HG02642 (cell line): ENCODE data around the gene TMEM51.

Experiments
- ATAC-seq: cut with Tn5 transposase; IDR thresholded peaks from one replicate; pipeline ENCODE4 v1.9.1; 2021; ENCODE audit warnings: mild to moderate bottlenecking; ENCODE audit not compliant: unreplicated experiment, poor library complexity

The TMEM51 gene

DNA sequence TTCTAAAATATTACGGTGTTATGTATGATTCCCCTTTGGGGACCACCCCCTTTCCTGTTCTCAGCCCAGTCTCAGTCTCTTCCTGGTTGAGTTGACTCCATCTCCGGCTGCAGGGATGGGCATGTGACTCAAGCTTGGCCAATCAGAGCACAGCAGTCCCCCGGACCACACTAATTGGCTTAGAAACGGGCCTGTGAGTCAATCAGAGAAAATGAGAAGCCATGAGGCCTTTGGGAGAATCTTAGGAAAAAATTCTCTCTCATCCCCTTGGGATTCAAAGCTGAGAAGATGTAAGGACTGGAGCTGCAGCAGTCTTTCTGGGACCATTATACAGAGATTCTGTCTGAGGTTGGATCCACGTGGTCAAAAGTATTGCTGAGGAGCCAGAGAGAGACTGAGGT lies 82.8 kb downstream of the TMEM51 start:
- ATAC-seq, result no peak

DNA sequence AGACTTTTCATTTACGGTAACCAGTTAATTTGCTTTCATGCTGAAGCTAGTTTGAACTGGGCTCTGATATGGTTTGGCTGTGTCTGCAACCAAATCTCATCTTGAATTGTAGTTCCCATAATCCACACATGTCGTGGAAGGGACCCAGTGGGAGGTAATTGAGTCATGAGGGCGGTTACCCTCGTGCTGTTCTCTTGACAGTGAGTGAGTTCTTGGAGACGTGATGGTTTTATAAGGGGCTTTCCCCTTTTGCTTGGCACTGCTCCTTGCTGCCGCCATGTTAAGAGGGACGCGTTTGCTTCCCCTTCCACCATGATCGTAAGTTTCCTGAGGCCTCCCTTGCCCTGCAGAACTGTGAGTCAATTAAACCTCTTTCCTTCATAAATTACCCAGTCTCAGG lies 83.2 kb downstream of the TMEM51 start:
- no peak for ATAC-seq

DNA sequence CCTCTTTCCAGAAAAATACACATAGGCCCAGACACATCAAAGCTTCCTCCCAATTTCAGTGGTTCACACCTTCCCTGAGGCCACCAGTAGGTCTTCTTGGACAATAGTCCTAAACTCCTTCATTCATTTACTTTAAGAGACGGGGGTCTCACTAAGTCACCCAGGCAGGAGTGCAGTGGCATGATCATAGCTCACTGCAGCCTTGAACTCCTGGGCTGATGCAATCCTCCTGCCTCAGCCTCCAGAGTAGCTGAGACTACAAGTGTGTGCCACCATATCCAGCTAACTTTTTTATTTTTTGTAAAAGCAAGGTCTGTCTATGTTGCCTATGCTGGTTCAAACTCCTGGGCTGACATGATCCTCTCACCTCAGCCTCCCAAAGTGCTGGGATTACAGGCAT lies 85.2 kb downstream of the TMEM51 start:
- ATAC-seq, result no peak

DNA sequence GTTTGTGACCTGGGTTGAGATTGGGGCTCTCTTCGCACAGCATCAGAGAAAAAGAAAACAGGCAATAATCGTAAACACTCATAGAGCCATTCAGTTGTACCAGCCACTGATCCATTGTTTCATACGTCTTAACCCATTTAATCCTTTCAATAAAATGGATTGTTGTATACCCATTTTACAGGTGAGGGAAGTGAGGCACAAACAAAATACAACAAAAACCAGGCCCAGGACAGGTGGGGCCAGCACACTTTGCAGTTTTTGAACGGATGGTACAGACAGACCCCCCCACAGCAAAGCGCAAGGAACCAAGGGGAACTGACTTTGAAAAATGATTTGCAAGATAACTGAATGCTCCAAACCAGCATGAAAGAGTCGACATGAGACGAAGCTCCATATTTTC lies 89.2 kb downstream of the TMEM51 start:
- no peak for ATAC-seq

DNA sequence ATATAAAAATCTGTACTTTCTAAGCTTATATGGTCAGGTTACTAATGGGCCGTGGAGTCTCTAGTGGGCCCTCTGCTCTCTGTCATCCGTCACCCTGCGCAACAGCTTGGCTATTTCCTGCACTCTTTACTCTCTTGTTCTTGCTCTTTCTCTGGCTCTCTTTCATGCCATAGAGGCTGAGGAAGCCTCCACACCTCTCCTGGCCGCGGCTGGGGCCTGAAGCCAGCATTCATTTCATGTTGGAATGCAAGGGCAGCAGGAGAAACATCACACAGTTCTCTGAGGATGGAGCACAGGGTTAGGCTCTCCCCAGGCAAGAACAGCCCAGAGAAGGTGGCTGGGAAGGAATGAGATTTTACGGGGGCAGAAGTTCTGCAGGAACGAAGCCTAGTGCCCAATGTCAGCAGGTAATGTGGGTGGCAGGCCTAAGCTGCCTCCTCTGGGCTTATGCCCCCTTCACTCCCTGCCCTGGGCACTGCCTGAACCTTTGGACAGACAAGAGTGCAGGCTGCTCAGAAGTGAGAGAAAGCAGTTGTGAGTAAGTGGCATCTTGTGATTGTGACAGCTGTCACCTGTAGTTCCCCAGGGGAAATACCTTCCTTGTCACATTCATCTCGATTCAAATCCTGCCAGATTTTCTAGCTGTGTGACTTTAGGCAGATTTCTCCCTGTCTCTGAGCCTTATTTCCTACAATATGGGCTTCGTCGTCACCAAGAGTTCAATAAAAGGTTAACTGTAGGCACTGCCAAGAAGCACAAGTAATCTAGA lies 89.9 kb downstream of the TMEM51 start:
- no peak for ATAC-seq

DNA sequence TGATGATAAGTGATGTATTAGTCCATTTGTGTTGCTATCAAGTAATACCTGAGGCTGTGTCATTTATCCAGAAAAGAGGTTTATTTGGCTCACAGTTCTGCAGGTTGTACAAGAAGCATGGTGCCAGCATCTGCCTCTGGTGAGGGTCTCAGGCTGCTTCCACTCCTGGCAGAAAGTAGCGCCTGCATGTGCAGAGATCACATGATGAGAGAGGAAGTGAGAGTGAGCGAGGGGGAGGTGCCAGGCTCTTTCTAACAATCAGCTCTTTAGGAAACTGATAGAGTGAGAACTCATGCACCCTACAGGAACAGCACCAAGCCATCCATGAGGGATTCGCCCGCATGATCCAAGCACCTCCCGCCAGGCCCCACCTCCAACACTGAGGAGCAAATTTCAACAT lies 91.3 kb downstream of the TMEM51 start:
- ATAC-seq, result no peak

DNA sequence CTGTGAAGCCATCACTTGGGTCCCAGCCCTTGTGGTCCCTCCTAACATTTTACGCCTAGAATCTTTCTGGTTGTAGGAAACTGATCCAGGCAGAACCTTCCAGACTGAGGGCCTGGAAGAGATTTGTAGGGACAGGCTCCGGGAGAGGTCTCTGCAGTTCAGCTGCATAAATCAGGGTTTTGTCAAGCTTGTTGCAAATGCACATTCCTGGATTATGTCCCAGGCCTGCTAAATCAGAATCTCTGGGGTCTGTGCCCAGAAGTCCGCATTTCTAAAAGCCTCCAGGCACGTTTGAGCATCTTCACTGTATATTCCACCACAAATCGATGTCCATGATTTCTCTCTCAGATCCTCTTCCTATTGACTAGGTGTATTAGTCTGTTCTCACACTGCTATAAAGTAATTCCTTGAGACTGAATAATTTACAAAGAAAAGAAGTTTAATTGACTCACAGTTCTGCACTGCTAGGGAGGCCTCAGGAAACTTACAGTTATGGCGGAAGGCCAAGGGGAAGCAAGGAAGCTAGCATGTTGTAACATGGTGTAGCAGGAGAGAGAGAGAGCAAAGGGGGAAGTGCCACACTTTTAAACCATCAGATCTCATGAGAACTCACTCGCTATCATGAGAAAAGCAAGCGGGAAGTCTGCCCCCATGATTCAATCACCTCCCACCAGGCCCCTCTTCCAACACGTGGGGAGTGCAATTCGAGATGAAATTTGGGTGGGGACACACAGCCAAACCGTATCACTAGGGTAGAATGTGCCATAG lies 92.2 kb downstream of the TMEM51 start:
- no peak for ATAC-seq

DNA sequence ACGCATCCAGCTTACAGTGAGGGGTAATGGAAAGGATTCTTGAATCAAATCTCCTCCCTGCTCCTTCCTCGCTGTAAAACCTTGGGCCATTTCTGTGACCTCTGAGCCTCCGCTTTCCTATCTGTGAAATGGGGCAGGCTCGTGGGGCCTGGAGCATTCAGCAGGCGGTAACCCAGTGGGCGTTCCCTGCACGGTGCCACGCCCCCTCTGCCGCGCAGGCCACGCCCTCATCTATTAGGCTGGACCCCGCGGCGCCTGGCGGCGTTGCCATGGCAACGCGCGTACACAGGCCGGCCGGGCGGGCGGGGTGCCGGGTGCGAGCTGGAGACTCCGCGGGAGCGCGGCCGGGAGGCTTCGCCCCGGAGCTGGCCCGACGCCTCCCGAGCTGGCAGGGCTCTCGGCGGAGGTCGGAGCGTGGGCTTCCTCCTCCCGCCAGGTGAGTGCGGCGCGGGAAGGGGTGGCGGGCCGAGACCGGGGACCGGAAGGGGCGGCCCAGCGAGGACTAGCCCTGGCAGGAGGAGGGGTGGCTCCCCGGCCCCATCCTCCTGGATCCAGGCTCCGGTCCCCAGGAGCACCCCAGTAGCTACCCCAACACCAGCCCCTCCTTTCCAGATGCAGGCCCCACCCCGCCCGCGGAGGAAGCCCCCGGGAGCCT lies 93.5 kb downstream of the TMEM51 start, which contains the start of gene FHAD1:
TSS of gene FHAD1 (plus strand) at position 264 of the 655 bp plus-strand sequence. CDS start 4,562 bp downstream, outside the sequence.
- no peak for ATAC-seq

DNA sequence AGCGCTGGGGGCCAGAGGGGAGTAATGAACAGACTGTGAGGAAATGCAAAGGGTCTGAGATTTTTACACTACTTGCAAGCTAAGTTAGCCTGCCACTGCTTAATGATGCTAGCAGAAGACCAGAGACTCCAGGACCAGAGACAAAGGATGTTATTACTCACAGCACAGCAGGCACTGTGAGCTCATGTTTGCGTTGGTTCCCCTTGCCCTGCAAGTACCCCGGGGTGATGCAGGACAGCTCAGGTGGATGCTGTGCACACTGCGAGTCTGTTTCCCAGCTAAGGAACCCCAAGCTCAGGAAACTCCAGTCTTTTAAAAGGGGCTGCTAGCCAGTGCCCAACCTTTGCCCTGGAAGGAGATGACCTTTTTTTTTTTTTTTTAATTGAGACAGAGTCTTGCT lies 94.7 kb downstream of the TMEM51 start:
- ATAC-seq, result no peak

DNA sequence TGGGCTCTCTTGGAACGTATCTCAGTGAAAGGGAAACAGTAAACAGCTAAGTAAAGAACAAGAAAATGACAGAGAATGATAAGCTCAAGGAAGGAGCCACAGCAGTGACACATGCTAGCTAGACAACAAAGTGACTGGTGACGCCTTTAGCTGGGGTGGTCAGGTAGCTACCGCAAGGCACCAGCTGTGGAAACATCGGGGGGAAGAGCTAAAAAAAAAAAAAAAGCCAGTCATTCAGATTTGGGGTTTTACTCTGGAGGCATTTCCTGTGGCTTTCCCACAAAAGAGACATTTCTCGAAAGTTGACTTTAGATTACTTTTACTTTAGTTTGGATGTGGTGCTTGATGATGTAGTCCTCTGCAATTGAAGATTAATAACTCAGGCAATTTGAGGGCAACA lies 95.5 kb downstream of the TMEM51 start:
- no peak for ATAC-seq

DNA sequence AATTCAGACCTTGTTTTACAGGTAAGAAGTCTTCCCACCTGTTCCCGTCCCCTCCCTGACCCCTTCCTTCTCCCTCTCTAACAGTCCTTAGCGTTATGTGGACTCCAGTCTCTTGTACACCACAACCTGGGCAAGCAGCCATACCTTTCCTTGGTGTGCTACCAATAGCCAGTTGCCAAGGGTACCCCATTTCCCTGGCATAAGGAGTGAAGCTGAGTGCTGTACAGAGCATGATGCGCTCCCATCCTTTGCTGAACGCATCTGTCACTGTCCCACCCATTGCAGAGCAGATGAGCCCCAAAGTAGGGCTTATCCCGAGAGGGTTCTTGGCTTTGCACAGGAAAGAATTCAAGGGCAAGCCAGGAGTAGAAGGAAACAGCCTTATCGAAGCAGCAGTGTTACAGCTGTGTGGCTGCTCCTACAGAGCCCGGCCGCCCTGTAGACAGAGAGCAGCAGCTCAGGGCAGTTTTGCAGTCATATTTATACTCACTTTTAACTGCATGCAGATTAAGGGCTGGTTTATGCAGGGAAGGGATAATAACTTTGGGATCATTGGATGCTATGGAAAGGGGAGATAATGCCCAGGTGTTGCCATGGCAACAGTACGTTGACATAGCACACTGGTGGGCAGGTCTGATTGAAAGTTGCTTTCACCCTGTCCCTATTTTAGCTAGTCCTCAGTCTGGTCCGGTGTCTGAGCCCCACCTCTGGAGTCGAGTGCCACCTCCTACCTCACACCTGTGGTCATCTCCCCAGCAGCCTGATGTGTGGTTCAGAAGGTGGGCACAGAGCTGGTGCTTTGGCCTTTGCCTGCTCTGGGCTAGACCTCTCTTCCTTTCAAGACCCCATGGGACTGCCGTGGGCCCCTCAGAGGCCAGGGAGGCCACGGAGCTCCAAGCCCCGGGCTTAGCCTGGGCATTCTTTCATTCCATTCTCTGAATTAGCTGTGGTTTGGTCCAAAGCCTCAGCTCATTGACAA lies 98.6 kb downstream of the TMEM51 start:
- ATAC-seq, result no peak

DNA sequence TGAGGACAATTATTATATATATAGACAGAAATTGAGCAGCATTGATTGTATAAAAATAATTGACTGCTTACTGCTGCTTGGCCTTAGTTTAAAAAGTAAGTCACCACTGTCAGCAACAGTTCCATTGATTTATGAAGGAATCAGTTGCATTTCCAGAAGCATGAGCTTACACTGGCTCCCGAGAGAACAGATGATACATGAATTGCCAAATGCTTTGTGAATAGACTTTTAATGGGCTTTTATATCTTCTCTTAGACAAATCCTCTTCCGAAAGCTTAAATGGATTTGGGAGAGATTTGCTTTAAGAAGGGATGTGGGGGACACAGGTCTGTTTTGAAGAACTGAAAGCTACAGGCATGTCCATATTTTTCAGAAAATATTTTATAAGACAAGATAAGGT lies 101.0 kb downstream of the TMEM51 start:
- no peak for ATAC-seq

DNA sequence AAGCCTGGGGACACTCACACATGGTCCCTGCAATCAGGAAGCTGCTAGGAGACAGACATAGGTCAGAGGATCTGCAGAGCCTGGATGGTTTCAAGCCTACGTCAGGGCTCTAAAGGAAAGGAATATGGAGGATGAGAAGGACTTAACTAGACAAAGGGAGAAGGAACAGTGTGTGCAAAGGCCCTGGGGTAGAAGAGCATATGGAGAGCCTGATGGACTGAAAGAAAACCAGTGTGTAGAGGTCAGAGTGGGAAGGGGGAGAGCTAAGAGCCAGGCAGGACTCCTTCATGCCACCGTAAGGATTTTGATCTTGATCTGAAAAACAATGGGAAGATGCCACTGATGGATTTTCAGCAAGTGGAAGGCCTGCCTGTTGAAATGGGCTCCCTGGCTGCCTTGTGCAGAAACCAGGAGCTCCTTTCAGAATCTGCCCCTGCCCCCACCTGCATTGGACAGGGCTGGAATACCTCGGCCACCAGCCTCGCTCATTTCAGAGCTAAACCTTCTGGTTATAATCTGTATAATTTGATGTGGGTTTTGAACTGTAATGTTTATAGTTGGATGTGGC lies 102.1 kb downstream of the TMEM51 start:
- no peak for ATAC-seq

DNA sequence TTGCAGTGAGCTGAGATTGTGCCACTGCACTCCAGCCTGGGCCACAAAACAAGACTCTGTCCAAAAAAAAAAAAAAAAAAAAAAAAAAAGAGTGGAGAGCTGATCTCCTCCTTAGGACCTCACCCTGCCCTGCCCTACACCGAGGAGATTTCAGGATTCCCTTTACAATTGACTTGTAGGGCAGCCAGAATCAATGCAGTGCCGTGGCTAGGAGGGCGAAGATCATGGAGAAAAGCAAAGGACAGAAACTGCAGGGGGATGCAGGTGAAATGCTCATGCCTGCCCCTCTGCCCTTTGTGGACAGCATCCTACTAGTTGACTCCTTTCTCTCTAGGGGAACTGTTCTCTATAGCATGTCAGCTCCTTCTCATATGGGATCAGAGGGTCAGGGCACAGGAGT lies 103.0 kb downstream of the TMEM51 start:
- no peak for ATAC-seq

DNA sequence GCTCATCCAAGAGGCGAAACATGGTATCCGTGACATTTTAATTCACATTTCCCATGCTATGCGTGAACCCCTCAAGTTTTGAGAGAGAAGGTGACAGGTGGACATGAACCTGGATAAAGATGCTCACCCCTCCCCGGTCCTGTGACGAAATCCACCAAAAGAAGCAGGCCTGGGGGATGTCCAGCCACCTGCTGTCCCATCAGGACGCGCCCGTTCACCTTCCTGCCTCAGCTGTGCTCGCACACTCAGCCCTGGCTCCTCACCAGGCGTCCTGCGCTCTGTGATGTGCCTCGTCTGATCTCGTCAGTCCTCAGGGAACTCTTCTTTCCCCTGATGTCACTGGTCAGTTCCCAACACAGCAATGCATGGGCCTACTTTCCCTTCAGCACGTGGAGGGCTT lies 103.8 kb downstream of the TMEM51 start:
- ATAC-seq, result no peak

DNA sequence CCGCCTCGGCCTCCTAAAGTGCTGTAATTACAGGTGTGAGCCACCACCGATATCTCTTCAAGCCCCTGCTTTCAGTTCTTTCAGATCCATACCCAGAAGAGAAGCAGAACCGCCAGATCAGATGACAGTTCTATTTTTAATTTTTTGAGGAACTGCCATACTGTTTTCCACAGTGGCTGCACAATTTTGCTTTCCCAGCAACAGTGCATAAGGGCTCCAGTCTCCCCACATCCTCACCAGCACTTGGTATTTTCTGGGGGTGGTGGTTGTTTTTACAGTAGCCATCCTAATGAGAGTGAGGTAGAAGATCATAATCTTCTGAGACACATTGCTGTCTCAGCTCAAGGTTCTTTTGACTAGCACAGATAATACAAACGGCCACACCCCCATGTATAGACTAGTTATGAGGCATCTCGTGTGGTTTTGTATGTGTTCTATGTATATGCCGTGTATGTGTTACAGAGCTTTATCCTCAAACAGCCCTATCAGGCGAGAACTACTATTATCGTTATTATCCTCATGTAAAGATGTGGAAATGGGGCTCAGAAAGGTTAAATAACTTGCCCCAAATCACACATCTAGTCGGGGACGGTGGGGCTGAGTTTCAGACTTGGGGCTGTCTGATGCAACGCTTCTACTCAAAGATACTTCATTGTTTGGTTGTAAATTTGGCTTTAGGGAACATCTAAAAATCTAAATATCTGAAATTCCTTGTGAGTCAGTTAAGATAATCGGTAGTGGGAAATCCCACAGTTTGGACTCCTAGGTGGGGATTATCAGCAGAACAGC lies 105.5 kb downstream of the TMEM51 start:
- no peak for ATAC-seq

DNA sequence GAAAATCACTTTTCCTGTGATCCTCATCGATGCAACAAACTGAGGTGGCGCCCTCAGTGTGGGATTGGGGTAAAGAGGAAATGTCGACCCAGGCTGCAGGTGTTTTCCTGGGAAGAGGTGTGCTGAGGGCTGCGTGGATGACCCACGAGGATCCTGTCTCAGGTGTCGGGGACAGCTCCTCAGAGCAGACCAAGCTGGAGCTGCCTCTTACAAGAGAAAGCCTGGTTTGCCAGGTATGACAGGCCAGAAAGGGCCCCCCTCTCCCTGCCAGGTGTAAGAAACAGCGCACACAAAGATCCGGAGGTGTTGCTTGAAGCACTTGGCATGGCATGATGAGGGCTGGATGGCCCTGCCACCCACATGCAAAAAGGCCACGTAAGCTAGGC lies 106.1 kb downstream of the TMEM51 start:
- ATAC-seq, result no peak

DNA sequence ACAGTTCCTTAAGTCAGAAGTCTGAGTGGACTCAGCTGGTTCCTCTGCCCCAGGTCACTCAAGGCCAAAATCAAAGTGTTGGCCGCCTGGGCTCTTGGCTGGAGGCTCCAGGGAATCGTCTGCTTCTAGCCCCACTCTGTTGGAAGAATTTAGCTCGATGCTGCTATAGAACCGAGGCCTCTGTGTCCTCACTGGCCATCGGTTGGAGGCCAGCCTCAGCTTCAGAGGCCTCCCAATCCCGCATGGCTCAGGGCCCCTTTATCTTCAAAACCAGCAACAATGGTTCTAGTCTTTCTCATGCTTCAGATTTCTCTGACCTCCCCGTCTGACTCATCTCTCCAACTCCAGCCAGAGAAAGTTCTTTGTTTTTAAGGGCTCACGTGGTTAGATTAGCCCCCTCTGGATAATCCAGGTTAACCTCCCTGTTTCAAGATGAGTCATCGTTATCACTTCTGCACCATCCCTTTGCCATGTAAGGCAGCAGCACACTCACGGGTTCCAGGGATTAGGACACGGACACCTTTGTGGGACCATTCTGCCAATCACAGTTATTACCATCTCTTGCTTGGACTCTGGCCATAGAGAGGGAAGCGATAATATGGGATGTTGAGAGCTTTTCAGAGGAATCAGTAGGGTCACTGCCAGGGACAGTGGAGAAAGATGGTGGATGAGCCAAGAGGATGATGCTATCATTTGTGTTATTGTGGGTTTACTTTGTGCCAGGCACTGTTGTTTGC lies 107.0 kb downstream of the TMEM51 start:
- no peak for ATAC-seq
